HG03159 (cell line): ENCODE results near the gene TMIGD3.

Source experiments
- ATAC-seq: cut with Tn5 transposase; IDR thresholded peaks from one replicate; pipeline ENCODE4 v1.9.1; 2021; ENCODE audit warnings: mild to moderate bottlenecking, moderate library complexity; ENCODE audit not compliant: unreplicated experiment

TMIGD3 gene

DNA sequence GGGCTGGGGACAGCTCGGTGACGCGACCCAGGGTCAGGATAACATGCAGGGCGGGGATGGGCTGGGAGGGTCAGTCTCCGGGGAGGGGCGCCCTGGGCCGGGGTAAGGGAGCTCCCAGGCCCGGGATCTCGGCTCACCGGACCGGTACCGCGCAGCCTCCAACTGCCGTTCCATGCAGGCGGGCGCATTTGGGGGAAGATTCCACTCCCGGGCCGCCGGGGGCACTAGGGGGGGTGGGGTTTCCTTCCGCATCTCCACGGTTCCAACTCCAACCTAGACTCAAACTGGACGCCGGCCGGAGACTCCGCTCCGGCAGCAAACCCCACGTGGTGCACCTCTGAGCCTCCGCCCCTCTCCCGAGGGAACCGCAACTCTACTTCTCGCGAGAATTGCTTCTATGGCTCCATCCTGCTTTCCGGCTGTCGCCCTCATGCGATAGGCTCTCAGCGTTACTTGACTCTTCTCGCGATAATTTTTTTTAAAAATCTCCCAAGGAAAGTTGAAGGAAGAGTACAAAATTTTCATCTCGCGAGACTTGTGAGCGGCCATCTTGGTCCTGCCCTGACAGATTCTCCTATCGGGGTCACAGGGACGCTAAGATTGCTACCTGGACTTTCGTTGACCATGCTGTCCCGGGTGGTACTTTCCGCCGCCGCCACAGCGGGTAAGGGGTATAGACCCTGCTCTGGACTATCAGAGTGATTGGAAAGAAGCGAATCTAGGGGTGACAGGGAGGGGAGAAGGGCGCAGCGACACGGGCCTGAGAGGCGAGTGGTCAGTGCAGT, 54.3 kb downstream of the TMIGD3 start, which contains the start of the genes ATP5PB and WDR77:
Gene ATP5PB, plus strand, starts transcription at position 547 of the 785 bp plus-strand sequence. Its CDS starts 78 bp downstream, at position 625.
Gene WDR77, minus strand, starts transcription at position 339 of the 785 bp plus-strand sequence. Its CDS starts 87 bp downstream, at position 252.
- ATAC-seq, result peak; percentile 94

DNA sequence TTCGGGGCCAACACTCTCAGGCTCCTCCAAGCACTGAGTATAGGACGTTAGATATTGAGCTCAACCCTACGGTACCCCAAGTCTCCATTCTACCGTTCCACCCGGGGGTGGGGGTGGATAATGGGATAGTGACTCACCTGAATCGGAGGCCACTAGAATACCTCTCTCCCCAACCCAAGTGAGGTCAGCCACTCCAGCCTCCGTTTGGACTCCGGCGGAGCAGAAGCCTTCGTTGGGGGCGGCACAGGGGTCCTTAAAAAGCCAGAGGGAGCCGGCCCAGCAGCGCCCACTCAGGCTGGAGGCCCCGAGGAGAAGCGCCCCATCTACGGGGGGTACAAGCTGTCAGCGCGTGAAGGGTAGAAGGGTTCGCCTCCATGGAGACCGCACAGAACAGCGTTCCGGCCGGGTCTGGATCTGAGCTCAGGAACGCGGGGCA, 54.9 kb downstream of the TMIGD3 start:
- peak; percentile 25 for ATAC-seq

GRCh38 chr1:111446967-111447892, 56.2 kb downstream of the TMIGD3 start:
- ATAC-seq, result no peak

GRCh38 chr1:111446546-111446945, 56.9 kb downstream of the TMIGD3 start:
- no peak for ATAC-seq

DNA sequence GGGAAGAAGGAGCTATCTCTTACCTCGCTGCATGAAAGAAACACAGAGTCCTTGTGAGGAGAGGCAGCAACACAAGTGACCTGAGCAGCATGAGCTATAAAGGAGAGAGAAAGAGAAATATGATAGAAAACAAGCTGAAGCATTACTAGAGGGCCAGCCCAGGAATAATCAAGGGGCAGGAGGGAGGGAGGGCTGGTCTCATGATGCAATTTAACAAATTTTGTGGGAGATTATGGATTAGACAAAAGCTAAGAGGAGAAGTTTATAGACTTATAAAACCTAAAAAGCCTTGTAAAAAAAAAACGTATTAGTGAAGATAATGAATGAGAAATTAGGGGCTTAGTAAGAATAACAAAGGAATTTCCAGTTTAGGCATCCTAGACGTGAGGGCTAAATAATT, 59.4 kb downstream of the TMIGD3 start:
- ATAC-seq, result no peak

GRCh38 chr1:111442457-111442856, 61.0 kb downstream of the TMIGD3 start:
- no peak for ATAC-seq

DNA sequence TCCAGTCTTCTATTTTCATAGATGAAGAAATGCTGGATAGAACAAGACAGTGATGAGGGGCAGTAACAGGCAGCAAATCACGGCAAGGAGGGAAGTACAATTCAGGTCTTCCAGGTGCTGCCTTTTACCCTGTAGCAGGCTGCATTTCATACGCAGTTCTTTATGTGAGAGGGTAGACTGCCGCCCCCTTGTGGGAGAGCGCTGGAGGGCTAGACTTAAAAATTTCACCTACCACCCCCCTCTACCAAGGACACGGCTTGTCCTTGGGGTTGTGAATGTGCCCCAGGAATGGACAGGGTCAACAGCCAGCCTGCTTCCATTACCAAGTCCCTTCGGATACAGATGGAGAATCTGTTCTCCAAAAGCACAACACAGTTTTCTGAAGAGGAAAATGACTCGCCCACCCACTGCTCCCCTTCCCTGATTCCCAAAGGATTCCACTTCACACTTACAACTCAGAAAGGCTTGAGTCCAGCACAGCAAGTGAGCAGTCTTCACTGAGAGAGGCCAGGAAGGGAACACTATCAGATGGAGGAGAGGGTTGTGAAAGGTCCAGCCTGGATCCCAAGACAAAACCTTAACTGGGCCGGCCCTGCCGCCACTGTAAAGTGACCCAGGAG, 61.8 kb downstream of the TMIGD3 start:
- ATAC-seq, result no peak

GRCh38 chr1:111439461-111440351, 63.7 kb downstream of the TMIGD3 start:
- ATAC-seq, result no peak

DNA sequence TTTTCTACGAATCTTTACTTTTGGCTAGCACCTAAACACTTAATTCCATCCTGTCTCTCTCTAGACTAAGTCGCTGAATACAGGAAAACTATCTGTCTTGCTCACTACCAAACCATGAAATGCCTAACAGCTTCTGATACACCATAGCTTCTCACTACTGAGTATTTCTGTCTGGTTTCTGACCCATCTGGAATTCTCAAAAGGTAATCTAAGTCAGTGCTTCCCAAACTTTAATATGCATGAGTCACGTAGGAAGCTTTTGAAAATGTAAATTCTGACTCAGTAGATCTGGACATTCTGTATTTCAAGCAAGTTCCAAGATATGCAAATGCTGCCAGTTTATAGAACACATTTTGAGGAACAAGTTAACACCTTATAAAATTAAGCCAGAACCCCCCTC, 66.7 kb downstream of the TMIGD3 start:
- ATAC-seq, result no peak
